ENCODE data around the gene FUS.
A peak's percentile ranks its signal among the peaks of the same experiment; 100 is the strongest.

FUS gene

DNA sequence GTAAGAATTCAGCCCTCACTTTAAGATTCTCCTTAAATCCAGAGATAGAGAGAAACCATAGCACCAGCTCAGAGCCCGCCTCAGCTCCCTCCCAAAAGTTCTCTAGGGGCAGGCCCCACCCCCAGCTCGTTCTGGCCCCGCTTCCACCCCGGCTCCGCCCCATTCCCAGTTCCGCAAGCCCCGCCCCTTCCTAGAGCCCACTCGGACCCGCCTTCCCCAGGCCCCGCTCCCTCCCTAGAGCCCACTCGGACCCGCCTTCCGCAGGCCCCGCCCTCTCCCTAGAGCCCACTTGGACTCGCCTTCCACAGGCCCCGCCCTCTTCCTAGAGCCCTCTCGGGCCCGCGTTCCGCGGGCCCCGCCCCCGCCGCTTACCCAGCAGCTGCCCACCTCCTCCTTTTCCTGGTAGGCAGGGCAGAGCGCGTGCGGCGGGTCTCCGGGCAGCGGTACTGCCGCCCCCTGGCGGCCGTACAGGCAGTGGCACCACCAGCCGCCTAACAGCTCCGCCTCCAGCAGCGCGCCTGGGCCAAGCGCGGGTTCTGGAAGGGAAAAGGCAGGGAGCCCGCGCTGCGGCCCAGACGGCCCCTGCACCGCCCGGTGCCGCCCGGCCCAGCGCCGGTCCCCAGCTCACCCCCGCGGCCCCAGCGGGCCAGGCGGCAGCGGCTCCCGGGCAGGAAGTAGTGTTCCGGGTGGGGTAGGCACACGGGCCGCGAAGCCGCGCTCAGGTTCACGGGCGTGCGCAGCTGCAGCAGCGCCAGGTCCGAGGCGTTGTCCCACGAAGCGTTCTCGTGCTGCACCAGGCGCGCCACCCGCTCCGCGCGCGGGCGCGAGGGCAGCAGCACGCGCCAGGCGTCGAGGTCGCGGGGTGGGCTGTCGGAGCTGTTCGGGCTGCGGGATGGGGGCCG, 37.6 kb upstream of the FUS start (continued):
- TF ChIP-seq, protein P1, sequence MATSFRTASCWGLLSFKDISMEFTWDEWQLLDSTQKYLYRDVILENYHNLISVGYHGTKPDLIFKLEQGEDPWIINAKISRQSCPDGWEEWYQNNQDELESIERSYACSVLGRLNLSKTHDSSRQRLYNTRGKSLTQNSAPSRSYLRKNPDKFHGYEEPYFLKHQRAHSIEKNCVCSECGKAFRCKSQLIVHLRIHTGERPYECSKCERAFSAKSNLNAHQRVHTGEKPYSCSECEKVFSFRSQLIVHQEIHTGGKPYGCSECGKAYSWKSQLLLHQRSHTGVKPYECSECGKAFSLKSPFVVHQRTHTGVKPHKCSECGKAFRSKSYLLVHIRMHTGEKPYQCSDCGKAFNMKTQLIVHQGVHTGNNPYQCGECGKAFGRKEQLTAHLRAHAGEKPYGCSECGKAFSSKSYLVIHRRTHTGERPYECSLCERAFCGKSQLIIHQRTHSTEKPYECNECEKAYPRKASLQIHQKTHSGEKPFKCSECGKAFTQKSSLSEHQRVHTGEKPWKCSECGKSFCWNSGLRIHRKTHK (tag by site-specific recombination; IDR thresholded peaks at IDR 0.05) = no peak
- no peak for TF ChIP-seq ZNF211 (tag by site-specific recombination; IDR thresholded peaks at IDR 0.05; ENCODE audit: low read depth)
- TF ChIP-seq, protein P2, sequence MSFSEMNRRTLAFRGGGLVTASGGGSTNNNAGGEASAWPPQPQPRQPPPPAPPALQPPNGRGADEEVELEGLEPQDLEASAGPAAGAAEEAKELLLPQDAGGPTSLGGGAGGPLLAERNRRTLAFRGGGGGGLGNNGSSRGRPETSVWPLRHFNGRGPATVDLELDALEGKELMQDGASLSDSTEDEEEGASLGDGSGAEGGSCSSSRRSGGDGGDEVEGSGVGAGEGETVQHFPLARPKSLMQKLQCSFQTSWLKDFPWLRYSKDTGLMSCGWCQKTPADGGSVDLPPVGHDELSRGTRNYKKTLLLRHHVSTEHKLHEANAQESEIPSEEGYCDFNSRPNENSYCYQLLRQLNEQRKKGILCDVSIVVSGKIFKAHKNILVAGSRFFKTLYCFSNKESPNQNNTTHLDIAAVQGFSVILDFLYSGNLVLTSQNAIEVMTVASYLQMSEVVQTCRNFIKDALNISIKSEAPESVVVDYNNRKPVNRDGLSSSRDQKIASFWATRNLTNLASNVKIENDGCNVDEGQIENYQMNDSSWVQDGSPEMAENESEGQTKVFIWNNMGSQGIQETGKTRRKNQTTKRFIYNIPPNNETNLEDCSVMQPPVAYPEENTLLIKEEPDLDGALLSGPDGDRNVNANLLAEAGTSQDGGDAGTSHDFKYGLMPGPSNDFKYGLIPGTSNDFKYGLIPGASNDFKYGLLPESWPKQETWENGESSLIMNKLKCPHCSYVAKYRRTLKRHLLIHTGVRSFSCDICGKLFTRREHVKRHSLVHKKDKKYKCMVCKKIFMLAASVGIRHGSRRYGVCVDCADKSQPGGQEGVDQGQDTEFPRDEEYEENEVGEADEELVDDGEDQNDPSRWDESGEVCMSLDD (tag by site-specific recombination; IDR thresholded peaks at IDR 0.05) = no peak
- no peak for TF ChIP-seq ZNF426 (tag by site-specific recombination; IDR thresholded peaks at IDR 0.05)
- TF ChIP-seq ZNF433 (tag by site-specific recombination; IDR thresholded peaks at IDR 0.05; ENCODE audit: low read depth) = no peak
- no peak for TF ChIP-seq ZNF23 (tag by site-specific recombination; IDR thresholded peaks at IDR 0.05; ENCODE audit: borderline replicate concordance)
- TF ChIP-seq ZNF416 (tag by site-specific recombination; IDR thresholded peaks at IDR 0.05) = no peak
- TF ChIP-seq, protein P3, sequence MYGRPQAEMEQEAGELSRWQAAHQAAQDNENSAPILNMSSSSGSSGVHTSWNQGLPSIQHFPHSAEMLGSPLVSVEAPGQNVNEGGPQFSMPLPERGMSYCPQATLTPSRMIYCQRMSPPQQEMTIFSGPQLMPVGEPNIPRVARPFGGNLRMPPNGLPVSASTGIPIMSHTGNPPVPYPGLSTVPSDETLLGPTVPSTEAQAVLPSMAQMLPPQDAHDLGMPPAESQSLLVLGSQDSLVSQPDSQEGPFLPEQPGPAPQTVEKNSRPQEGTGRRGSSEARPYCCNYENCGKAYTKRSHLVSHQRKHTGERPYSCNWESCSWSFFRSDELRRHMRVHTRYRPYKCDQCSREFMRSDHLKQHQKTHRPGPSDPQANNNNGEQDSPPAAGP (tag by site-specific recombination; IDR thresholded peaks at IDR 0.05) = peak; percentile 77
- TF ChIP-seq ZNF830 (tag by site-specific recombination; IDR thresholded peaks at IDR 0.05; ENCODE audit: low read depth) = no peak
- TF ChIP-seq, protein P4, sequence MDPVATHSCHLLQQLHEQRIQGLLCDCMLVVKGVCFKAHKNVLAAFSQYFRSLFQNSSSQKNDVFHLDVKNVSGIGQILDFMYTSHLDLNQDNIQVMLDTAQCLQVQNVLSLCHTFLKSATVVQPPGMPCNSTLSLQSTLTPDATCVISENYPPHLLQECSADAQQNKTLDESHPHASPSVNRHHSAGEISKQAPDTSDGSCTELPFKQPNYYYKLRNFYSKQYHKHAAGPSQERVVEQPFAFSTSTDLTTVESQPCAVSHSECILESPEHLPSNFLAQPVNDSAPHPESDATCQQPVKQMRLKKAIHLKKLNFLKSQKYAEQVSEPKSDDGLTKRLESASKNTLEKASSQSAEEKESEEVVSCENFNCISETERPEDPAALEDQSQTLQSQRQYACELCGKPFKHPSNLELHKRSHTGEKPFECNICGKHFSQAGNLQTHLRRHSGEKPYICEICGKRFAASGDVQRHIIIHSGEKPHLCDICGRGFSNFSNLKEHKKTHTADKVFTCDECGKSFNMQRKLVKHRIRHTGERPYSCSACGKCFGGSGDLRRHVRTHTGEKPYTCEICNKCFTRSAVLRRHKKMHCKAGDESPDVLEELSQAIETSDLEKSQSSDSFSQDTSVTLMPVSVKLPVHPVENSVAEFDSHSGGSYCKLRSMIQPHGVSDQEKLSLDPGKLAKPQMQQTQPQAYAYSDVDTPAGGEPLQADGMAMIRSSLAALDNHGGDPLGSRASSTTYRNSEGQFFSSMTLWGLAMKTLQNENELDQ (tag by site-specific recombination; IDR thresholded peaks at IDR 0.05; ENCODE audit: low read depth) = no peak
- TF ChIP-seq ZFHX2 (tag by site-specific recombination; conservative IDR thresholded peaks at IDR 0.05) = peak; percentile 68; the same call in 1 of the 2 replicates
- TF ChIP-seq EGR2 (tag by site-specific recombination; IDR thresholded peaks at IDR 0.05; ENCODE audit: low read depth) = peak; percentile 87
- no peak for TF ChIP-seq ZNF623 (tag by site-specific recombination; IDR thresholded peaks at IDR 0.05)
- no peak for TF ChIP-seq ZNF664 (tag by site-specific recombination; IDR thresholded peaks at IDR 0.05)
- no peak for TF ChIP-seq ZNF701 (tag by site-specific recombination; IDR thresholded peaks at IDR 0.05)
- TF ChIP-seq, protein P5, sequence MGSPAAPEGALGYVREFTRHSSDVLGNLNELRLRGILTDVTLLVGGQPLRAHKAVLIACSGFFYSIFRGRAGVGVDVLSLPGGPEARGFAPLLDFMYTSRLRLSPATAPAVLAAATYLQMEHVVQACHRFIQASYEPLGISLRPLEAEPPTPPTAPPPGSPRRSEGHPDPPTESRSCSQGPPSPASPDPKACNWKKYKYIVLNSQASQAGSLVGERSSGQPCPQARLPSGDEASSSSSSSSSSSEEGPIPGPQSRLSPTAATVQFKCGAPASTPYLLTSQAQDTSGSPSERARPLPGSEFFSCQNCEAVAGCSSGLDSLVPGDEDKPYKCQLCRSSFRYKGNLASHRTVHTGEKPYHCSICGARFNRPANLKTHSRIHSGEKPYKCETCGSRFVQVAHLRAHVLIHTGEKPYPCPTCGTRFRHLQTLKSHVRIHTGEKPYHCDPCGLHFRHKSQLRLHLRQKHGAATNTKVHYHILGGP (tag by site-specific recombination; IDR thresholded peaks at IDR 0.05) = no peak
- TF ChIP-seq ZNF184 (tag by site-specific recombination; IDR thresholded peaks at IDR 0.05) = peak; percentile 53; the same call in 1 of the 2 replicates
- TF ChIP-seq YY2 (tag by site-specific recombination; IDR thresholded peaks at IDR 0.05) = no peak
- no peak for TF ChIP-seq ZNF341 (tag by site-specific recombination; IDR thresholded peaks at IDR 0.05; ENCODE audit: low read depth)
- TF ChIP-seq KLF9 (tag by site-specific recombination; IDR thresholded peaks at IDR 0.05; ENCODE audit: low read depth) = peak; percentile 92
- TF ChIP-seq, protein P6, sequence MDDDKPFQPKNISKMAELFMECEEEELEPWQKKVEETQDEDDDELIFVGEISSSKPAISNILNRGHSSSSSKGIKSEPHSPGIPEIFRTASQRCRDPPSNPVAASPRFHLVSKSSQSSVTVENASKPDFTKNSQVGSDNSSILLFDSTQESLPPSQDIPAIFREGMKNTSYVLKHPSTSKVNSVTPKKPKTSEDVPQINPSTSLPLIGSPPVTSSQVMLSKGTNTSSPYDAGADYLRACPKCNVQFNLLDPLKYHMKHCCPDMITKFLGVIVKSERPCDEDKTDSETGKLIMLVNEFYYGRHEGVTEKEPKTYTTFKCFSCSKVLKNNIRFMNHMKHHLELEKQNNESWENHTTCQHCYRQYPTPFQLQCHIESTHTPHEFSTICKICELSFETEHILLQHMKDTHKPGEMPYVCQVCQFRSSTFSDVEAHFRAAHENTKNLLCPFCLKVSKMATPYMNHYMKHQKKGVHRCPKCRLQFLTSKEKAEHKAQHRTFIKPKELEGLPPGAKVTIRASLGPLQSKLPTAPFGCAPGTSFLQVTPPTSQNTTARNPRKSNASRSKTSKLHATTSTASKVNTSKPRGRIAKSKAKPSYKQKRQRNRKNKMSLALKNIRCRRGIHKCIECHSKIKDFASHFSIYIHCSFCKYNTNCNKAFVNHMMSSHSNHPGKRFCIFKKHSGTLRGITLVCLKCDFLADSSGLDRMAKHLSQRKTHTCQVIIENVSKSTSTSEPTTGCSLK (tag by site-specific recombination; IDR thresholded peaks at IDR 0.05) = no peak
- TF ChIP-seq, protein P7, sequence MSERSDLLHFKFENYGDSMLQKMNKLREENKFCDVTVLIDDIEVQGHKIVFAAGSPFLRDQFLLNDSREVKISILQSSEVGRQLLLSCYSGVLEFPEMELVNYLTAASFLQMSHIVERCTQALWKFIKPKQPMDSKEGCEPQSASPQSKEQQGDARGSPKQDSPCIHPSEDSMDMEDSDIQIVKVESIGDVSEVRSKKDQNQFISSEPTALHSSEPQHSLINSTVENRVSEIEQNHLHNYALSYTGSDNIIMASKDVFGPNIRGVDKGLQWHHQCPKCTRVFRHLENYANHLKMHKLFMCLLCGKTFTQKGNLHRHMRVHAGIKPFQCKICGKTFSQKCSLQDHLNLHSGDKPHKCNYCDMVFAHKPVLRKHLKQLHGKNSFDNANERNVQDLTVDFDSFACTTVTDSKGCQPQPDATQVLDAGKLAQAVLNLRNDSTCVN (tag by site-specific recombination; optimal IDR thresholded peaks at IDR 0.05) = peak; percentile 94
- TF ChIP-seq, protein P8, sequence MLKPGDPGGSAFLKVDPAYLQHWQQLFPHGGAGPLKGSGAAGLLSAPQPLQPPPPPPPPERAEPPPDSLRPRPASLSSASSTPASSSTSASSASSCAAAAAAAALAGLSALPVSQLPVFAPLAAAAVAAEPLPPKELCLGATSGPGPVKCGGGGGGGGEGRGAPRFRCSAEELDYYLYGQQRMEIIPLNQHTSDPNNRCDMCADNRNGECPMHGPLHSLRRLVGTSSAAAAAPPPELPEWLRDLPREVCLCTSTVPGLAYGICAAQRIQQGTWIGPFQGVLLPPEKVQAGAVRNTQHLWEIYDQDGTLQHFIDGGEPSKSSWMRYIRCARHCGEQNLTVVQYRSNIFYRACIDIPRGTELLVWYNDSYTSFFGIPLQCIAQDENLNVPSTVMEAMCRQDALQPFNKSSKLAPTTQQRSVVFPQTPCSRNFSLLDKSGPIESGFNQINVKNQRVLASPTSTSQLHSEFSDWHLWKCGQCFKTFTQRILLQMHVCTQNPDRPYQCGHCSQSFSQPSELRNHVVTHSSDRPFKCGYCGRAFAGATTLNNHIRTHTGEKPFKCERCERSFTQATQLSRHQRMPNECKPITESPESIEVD (tag by site-specific recombination; IDR thresholded peaks at IDR 0.05) = no peak
- TF ChIP-seq ZNF391 (tag by site-specific recombination; IDR thresholded peaks at IDR 0.05; ENCODE audit: borderline replicate concordance, low read depth) = no peak

All from HEK293 (cell line).